HL-60/S4 treated with phorbol 12-myristate 13-acetate at 8.2 ng/mL for 4 days and 3 days (cell line): ENCODE data around the gene S100P.

Experiments
- in situ Hi-C: fragments of 300-500 bp; cut with MboI; formaldehyde crosslinking; loops from 2 replicates; pipeline ENCODE4 v1.15.0; 2022; ENCODE audit warnings: low sequenced_read_pairs

Gene S100P

GRCh38 chr4:6720202-6720699 is 26.6 kb downstream of the S100P start:
- in situ Hi-C loops, result loop anchor here (10.0 kb wide), 1 partner anchor 145 kb away; no protein-coding TSS in a partner anchor

GRCh38 chr4:6721121-6721520 is 27.4 kb downstream of the S100P start:
- in situ Hi-C loops, result loop anchor here (10.0 kb wide), 1 partner anchor 144 kb away; no protein-coding TSS in a partner anchor

DNA sequence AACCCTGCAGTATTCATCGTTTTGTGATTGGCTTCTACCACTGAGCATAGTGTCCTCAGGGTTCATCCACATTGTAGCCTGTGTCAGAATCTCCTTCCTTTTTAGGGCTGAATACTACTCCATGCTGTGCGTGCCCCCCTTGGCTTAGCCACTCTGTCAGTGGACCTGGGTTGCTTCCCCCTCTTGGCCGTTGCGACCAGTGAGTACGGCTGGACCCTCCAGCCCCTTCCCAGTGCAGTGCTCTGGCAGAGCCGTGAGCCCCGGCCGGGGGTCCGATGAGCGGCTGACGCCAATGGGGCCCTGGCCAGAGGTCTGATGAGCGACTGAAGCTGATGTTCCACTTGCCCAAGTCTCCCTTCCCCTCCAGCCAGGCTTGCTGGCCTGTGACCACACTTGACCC is 29.2 kb downstream of the S100P start:
- in situ Hi-C loops, result loop anchor here (10.0 kb wide), 1 partner anchor 142 kb away; no protein-coding TSS in a partner anchor

GRCh38 chr4:6723851-6724250 is 30.2 kb downstream of the S100P start:
- in situ Hi-C loops, result loop anchor here (10.0 kb wide), 1 partner anchor 141 kb away; no protein-coding TSS in a partner anchor

- in situ Hi-C loops, result loop anchor here (10.0 kb wide), 1 partner anchor 140 kb away; no protein-coding TSS in a partner anchor
These were observed 30.9 kb downstream of the S100P start for GRCh38 chr4:6724421-6725111.

- in situ Hi-C loops, result loop anchor here (10.0 kb wide), 1 partner anchor 139 kb away; no protein-coding TSS in a partner anchor
These were observed 31.8 kb downstream of the S100P start for GRCh38 chr4:6725427-6725961.

DNA sequence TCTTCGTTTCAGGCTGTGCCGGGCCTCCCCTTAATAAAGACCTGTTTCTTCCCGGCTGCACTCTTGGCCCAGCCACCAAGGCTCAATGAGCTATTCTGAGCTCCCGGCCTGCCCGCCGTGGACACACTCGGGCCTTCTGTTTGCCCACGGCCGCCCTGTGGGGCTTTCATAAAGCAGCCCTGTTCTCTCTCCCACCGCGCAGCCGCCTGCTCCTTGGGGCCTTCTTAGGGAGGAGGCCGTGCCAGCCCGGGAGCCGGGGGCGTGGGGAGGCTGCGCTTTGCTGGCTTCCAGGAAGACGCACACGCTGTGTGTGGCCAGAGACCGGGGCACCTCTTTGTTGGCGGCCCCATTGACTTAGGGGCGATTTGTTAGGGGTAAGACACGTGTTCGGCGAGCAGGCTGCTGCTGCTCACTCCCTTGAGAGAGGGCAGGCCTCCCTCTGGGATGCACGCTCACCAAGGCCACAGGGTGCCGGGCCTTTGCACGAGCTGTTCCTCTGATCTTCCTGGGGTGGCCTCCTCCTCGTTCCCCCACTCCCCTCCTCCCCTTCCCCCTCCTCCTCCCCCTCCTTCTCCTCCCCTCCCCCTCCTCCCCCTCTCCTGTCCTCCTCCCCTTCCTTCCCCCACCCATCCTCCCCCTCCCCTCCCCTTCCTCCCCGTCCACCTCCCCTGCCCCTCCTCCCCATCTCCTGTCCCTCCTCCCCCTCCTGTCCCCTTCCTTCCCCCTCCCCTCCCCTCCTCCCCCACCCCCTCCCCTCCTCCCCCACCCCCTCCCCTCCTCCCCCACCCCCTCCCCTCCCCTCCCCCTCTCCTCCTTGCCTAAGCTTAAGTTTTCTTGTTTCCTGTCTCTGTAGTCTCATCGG is 33.6 kb downstream of the S100P start:
- in situ Hi-C loops, result loop anchor here (10.0 kb wide), 1 partner anchor 137 kb away; no protein-coding TSS in a partner anchor

- in situ Hi-C loops, result loop anchor here (10.0 kb wide), 1 partner anchor 137 kb away; no protein-coding TSS in a partner anchor
These were observed 34.2 kb downstream of the S100P start for GRCh38 chr4:6727943-6728250.

DNA sequence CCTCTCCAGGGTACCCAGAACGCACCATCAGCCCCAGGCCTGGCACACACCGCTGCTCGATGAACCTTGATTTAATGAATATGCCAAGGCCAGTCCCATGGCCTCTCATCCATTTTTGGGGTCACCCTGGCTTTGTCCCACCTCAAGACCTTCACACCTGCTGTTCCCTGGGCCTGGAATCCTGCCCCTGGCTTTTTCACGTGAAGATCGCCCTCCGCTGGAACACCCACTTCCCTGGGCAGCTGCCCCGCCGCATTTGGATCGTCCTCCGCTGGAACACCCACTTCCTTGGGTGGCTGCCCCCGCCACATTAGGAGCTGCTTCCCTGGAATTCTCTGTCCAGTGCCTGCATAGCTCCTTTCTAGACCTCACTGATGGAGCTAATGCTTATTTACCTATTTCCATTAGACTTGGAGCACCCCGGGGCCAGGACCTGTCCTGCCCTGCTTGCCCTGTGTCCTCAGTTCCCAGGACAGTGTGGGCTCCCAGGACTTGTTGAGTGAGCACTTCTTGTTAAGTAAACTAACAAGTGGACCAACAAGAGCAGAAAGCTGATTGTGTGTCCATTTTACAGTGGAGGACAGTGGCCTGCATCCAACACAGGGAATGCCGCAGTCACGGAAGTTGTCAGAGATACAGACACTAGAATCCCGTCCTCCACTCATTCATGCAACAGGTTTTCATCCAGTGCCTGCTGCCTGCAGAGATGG is 34.8 kb downstream of the S100P start:
- in situ Hi-C loops, result loop anchor here (10.0 kb wide), 1 partner anchor 136 kb away; no protein-coding TSS in a partner anchor

DNA sequence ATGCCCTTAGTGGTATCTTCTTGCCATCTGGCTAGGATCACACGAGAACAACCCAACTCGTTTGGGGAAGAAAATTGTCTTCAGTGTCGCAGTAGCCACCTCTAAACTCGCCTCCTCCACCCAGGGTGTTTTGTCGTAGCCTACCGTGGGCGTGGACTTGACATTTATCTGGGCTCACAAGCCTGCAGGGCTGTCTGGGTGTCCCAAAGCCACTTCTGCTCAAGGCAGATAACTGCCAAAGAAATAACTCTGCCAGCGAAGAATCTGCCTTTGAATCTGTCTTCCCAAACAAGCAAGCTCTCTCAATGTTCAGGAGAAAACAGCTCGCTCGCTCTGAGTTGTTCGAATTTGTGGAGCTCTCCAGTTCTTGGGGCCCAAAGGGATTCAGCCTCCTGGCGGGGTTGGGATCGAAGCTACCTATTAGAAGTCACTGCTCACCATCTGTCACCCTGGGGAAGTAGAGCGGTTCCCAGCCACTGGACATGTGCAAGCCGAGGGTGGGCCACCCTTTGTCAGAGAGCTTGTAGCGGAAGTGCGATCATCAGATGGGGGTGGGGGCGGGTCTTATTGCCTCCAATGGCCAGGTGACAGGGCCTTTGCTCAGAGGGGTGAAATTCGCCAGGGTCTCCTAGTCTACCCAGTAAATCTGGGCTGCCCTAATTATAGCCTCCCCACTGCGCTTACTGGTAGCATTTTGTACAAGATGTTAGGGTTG is 37.1 kb downstream of the S100P start:
- in situ Hi-C loops, result no loop called here

DNA sequence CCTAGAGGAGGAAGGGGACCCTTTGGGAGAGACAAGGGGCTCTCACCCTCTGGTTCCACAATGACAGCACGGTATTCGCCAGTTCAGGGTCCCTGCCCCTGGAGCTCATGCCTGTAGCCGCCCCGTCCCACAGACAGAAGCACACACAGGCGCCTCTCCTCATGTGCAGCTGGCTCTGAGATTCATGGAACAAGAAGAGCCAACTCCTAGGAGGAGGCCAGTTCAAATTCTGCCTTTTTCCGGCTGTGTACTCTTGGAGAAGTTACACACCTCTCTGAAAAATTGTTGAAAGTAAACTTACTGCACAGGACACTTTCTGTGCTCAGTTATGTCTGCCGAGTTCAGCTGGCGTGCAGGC is 37.6 kb downstream of the S100P start:
- in situ Hi-C loops, result no loop called here

DNA sequence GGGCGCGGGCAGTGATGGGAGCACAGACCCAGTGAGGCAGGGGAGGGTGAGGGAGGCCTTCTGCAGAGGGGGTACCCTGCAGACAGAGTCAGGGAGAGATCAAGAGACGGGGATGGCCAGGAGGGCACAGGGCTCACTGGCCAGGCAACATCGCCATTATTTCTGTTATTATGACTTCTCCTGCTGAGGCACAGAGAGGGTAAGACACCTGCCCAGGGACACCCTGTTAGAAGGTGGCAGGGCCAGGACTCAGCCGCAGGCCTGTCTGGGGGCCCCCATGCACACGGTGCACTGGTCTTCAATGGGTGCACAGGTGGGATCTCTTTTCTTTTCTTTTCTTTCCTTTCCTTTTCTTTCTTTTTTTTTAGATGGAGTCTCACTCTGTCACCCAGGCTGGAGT is 38.1 kb downstream of the S100P start:
- in situ Hi-C loops, result no loop called here

- in situ Hi-C loops, result no loop called here
These were observed 39.0 kb downstream of the S100P start for GRCh38 chr4:6732441-6733357.

DNA sequence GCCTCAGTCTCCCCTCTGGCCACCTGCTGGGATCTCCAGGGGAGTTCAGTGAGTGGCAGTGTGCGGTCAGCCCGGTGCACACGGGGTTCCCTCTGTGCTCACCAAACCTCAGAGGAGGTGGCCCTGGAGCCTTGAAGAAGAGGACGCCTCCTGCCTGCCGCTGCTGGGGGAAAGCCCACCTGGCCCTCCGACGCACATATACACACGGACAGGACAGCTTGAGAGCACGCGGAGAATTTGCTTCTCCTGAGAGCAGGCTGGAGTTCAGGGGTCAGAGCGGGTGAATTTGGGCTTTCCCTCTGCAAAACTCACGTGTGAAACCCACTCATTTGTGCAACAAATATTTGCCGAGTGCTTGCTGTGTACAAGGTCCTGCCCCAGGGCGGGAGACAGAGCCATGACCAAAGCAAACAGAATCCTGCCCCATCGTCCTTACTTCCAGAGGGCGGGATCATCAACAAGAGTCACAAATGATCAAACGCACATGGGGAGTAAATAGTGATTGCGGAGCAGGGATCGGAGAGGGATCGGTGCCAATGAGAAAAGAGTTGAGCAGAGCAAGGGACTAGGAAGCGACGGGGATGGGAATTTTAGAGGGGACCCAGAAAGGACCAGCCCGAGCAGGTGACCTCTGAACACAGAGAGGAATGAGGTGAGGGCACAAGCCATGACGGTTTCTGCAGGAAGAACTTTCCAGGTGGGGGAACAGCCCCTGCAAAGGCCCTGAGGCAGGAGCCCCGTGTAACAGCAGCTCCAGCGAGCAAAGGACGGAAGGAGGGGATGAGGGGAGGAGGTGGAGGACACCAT is 39.9 kb downstream of the S100P start:
- in situ Hi-C loops, result no loop called here

DNA sequence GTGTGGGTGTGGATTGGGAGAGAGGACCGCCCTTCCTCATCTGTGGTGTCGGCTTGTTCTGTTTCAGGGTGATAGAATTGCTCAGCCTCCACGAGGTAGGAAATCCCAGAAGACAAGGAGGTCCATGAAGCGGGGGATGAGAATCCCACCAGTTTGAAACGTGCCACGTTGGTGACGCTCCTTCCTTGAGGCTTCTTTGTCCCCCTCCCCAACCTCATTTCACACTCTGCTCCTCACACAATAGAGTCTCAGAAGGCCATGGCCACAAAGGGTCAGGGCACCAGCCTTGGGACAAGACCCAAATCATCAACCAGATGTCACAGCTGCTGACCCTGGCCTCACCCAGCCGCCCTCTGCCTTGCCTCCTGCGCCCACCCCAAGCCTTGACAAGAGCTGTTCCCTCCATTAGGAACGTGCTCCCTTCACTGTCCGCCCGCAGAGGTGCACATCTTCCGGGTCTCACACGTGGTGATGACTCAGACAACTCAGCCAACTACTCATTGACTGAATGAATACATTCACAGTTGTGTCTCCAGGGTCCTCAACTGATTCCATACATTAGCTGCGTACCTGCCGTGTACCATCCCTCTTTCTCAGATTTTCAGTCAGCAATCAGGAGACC is 40.6 kb downstream of the S100P start:
- in situ Hi-C loops, result no loop called here

DNA sequence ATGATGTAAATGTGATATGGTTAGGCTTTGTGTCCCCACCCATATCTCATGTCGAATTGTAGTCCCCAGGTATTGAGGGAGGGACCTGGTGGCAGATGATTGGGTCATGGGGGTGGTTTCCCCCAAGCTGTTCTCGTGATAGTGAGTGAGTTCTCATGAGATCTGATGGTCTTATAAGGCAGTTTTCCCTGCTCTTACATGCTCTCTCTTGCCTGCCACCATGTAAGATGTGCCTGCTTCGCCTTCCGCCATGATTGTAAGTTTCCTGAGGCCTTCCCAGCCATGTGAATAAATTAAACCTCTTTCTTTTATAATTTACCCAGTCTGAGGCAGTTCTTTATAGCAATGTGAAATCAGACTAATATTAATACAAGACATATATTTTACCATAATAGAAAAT is 46.2 kb downstream of the S100P start:
- in situ Hi-C loops, result no loop called here

DNA sequence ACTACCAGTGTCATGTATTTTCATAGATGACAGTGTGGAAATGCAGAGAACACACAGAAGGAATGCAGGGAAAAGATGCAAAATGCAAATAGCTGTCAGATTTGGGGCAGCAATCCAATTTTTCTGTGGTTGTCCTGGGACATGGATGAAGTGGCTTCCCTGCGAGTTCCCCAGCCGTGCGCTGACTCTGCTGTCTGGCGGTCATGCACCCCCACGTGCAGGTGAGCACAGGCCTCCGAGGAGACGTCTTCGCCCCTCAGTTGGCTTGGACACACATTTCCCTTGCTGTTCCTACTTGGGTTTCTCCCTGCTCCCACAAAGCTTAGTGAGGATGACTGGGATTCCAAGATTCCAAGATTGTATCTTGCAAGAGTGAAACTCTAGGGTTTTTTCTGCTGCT is 46.7 kb downstream of the S100P start:
- in situ Hi-C loops, result no loop called here

GRCh38 chr4:6742507-6742906 is 48.8 kb downstream of the S100P start:
- in situ Hi-C loops, result no loop called here
